Panc1 (cell line): ENCODE results near the gene CCDC78. TPM values are rescaled to one million over a fixed set of nuclear protein-coding genes. Genes with fewer than 3 reads are reported as not detected.

Experiments used
- ATAC-seq: fragments of 200-7000 bp; cut with Tn5 transposase; 2 replicates; pipeline ENCODE4 v1.9.1; 2020; ENCODE audit warnings: mild to moderate bottlenecking, moderate library complexity
- BruUV-seq: library from RNA; stranded (reverse); fragments of 400-500 nt; replicated peaks from 2 replicates; lab custom pipeline; 2021; lab: Mats Ljungman, UMichigan
- CTCF ChIA-PET: fragments of 300-600 bp; sonication (Branson Sonifier 250); formaldehyde crosslinking; loops from one replicate; lab custom pipeline; 2022; ENCODE audit warnings: antibody characterized with exemption; lab: Charles Lee
- POLR2A ChIA-PET: fragments of 300-600 bp; sonication (Branson Sonifier 250); formaldehyde crosslinking; loops from one replicate; lab custom pipeline; 2022; ENCODE audit warnings: antibody characterized with exemption; lab: Charles Lee
- DNase-seq: peaks from one replicate; pipeline ENCODE4 v3.0.0-alpha.2; 2010; ENCODE audit warnings: low read depth, low spot score
- H3K27ac ChIP-seq: 2 replicates; pipeline ENCODE4 v1.5.1; 2011; ENCODE audit warnings: mild to moderate bottlenecking, low read length, inconsistent platforms
- H3K27me3 ChIP-seq: fragments of 200-500 bp; sonication (Bioruptor generic); 2 replicates; pipeline ENCODE4 v1.6.0; 2014; ENCODE audit warnings: low read length, inconsistent platforms; ENCODE audit not compliant: control insufficient read depth, insufficient read depth
- H3K36me3 ChIP-seq: fragments of 200-500 bp; sonication (Bioruptor generic); 2 replicates; pipeline ENCODE4 v1.5.1; 2014; ENCODE audit warnings: inconsistent platforms, mild to moderate bottlenecking, low read length, moderate library complexity; ENCODE audit not compliant: control insufficient read depth, insufficient read depth
- H3K4me1 ChIP-seq: 2 replicates; pipeline ENCODE4 v1.5.1; 2011; ENCODE audit warnings: inconsistent platforms, mild to moderate bottlenecking, low read length, moderate library complexity; ENCODE audit not compliant: control insufficient read depth, insufficient read depth
- H3K4me3 ChIP-seq, 2 experiments: 2 replicates each; pipeline ENCODE4 v1.5.1; 2011 to 2012; ENCODE audit warnings: low read depth in 2 of 2, low read length in 2 of 2, mild to moderate bottlenecking in 2 of 2, inconsistent platforms in 1 of 2, moderate library complexity in 1 of 2
- H3K9me3 ChIP-seq: fragments of 200-500 bp; sonication (Bioruptor generic); 2 replicates; pipeline ENCODE4 v1.5.1; 2014; ENCODE audit warnings: low read depth, mild to moderate bottlenecking, inconsistent platforms, low read length, moderate library complexity; ENCODE audit not compliant: control insufficient read depth, insufficient read depth
- CTCF ChIP-seq: fragments of 450-650 bp; IDR thresholded peaks from 2 replicates; pipeline ENCODE4 v1.5.1; 2017; ENCODE audit warnings: mild to moderate bottlenecking
- POLR2AphosphoS5 ChIP-seq: IDR thresholded peaks from 2 replicates; pipeline ENCODE4 v1.6.1; 2012; ENCODE audit warnings: mild to moderate bottlenecking, low read depth, low read length, moderate library complexity
- REST ChIP-seq, 2 experiments: IDR thresholded peaks; 2 replicates each; pipeline ENCODE4 v1.6.1; 2011 to 2012; ENCODE audit warnings: low read depth in 2 of 2, control low read depth in 1 of 2, low read length in 1 of 2, mild to moderate bottlenecking in 1 of 2, moderate library complexity in 1 of 2; ENCODE audit not compliant: insufficient read depth in 1 of 2
- in situ Hi-C: cut with HindIII; loops from 2 replicates; pipeline ENCODE4 v1.10.0; 2016; ENCODE audit warnings: low sequenced_read_pairs, low pct_unique_long_range_greater_than_20kb
- intact Hi-C: fragments of 100-400 bp; cut with micrococcal nuclease; formaldehyde crosslinking; loops from one replicate; pipeline ENCODE4 v1.10.0; 2022; ENCODE audit not compliant: unreplicated experiment
- total RNA-seq: library from RNA; stranded (reverse); gene quantifications from one replicate; pipeline ENCODE4 v1.2.1, GENCODE V29; 2021; ENCODE audit not compliant: unreplicated experiment

CCDC78 gene
- total RNA-seq, 1 experiment from 2014 or later: 18.2 TPM

- POLR2A ChIA-PET: no interaction called here
- in situ Hi-C loops: no loop called here
These were observed 25.3 kb downstream of the CCDC78 start for GRCh38 chr16:700684-701584.

More at GRCh38 chr16:700684-701584, 25.3 kb downstream of the CCDC78 start:
- TF ChIP-seq REST (IDR thresholded peaks at IDR 0.05; ENCODE audit: insufficient read depth in 1 of 2, low read depth in 2 of 2, low read length in 1 of 2) (peak; percentile 90 to 97), POLR2AphosphoS5 (no peak), CTCF (no peak)
- Histone ChIP-seq H3K27ac (no peak overlapping the region), H3K27me3 (no peaks in the 10 kb centered on the region), H3K36me3 (peaks cover 5% of the 10 kb centered on the region; the same call in 1 of the 2 replicates), H3K4me1 (no peaks in the 10 kb centered on the region; the same call in 1 of the 2 replicates), H3K9me3 (no peaks in the 10 kb centered on the region), H3K4me3 (no peak overlapping the region)
- ATAC-seq (peak; percentile 39; the same call in 1 of the 2 replicates), DNase-seq (no peak)
- BruUV-seq: no TSS peak
- intact Hi-C loops: no loop called here
- CTCF ChIA-PET: interaction anchor here (0.7 kb wide), 1 partner anchor 15 kb away, joined by 3 read pairs; no protein-coding TSS in a partner anchor
